Spinal cord (tissue), 10 donors: ENCODE data around the gene FRMD5. TPM values are rescaled to one million over a fixed set of nuclear protein-coding genes. Genes with fewer than 3 reads are reported as not detected.

ENCODE experiments used
- DNase-seq, 6 donors: peaks; one replicate each; pipeline versions ENCODE4 v3.0.0 to v3.0.0-alpha.2; 2013 to 2015; ENCODE audit warnings: low spot score in 6 of 6, low read depth in 4 of 6
- H3K27ac ChIP-seq: one replicate; pipeline ENCODE4 v1.5.1; 2013; ENCODE audit warnings: low read depth, low read length, control low read depth
- H3K27me3 ChIP-seq: one replicate; pipeline ENCODE4 v1.6.1; 2013; ENCODE audit warnings: low read length; ENCODE audit not compliant: control insufficient read depth, insufficient read depth
- H3K36me3 ChIP-seq: one replicate; pipeline ENCODE4 v1.6.1; 2013; ENCODE audit warnings: low read length; ENCODE audit not compliant: control insufficient read depth, insufficient read depth
- H3K4me1 ChIP-seq: one replicate; pipeline ENCODE4 v1.6.1; 2013; ENCODE audit warnings: low read length; ENCODE audit not compliant: control insufficient read depth, insufficient read depth
- H3K4me3 ChIP-seq: one replicate; pipeline ENCODE4 v1.5.1; 2013; ENCODE audit warnings: low read depth, low read length, control low read depth
- H3K9me3 ChIP-seq: one replicate; pipeline ENCODE4 v1.6.1; 2013; ENCODE audit warnings: low read length; ENCODE audit not compliant: control insufficient read depth, insufficient read depth
- whole genome bisulfite sequencing: methylation state at CpG from one replicate; pipeline ENCODE4 v1.1.5; 2013; ENCODE audit warnings: missing lambda C conversion rate; ENCODE audit not compliant: insufficient coverage; 5-methylcytosine and 5-hydroxymethylcytosine counted together
- polyA plus RNA-seq, 2 donors: library from polyadenylated mRNA; unstranded; fragments of 120-200 nt; gene quantifications; one replicate each; pipeline ENCODE4 v1.2.1, GENCODE V29; 2013; ENCODE audit not compliant: insufficient read length in 2 of 2
- total RNA-seq, 2 donors: library from RNA; depleted of rRNA in 1 of 2; stranded (reverse); fragments of 120-200 nt in 1 of 2; fragments of >200 nt in 1 of 2; gene quantifications; one replicate each; pipeline versions ENCODE4 v1.2.3 to v1.2.4, GENCODE V29; 2013 to 2014
- donor health status: healthy.

Gene FRMD5
- total and polyA plus RNA-seq, 4 donors = 8.9 to 25.9 (median 20.2) TPM

- no peaks in the 10 kb centered on the region for H3K36me3 ChIP-seq
- no peak overlapping the region for H3K4me3 ChIP-seq
- no peak overlapping the region for H3K27ac ChIP-seq
- 66% methylated on average over 3 of the region's 4 CpGs for WGBS
- no peaks in the 10 kb centered on the region for H3K27me3 ChIP-seq
- H3K9me3 ChIP-seq = no peaks in the 10 kb centered on the region
- peaks cover 11% of the 10 kb centered on the region for H3K4me1 ChIP-seq
- DNase-seq = no peak
These were observed 240.9 kb downstream of the FRMD5 start for GRCh38 chr15:43954181-43954621.

GRCh38 chr15:43953402-43953801 lies 241.7 kb downstream of the FRMD5 start:
- H3K4me3 ChIP-seq = no peak overlapping the region
- no peaks in the 10 kb centered on the region for H3K9me3 ChIP-seq
- no peak for DNase-seq
- peaks cover 8% of the 10 kb centered on the region for H3K4me1 ChIP-seq
- WGBS = 80% methylated on average over 1 of the region's 1 CpG
- H3K36me3 ChIP-seq = no peaks in the 10 kb centered on the region
- no peak overlapping the region for H3K27ac ChIP-seq
- no peaks in the 10 kb centered on the region for H3K27me3 ChIP-seq

- no peak overlapping the region for H3K4me3 ChIP-seq
- 75% methylated on average over 2 of the region's 4 CpGs for WGBS
- no peak overlapping the region for H3K27ac ChIP-seq
- H3K36me3 ChIP-seq = no peaks in the 10 kb centered on the region
- peaks cover 5% of the 10 kb centered on the region for H3K4me1 ChIP-seq
- DNase-seq = peak in 1 of 6 donors; percentile 79
- H3K27me3 ChIP-seq = no peaks in the 10 kb centered on the region
- no peaks in the 10 kb centered on the region for H3K9me3 ChIP-seq
These were observed 244.5 kb downstream of the FRMD5 start for GRCh38 chr15:43950531-43950930.

GRCh38 chr15:43948691-43949325 lies 246.3 kb downstream of the FRMD5 start:
- DNase-seq = no peak
- H3K36me3 ChIP-seq = no peaks in the 10 kb centered on the region
- H3K27ac ChIP-seq = no peak overlapping the region
- no peaks in the 10 kb centered on the region for H3K9me3 ChIP-seq
- no peaks in the 10 kb centered on the region for H3K27me3 ChIP-seq
- no CpG with 5 or more reads among the region's 1 CpG for WGBS
- H3K4me3 ChIP-seq = no peak overlapping the region
- H3K4me1 ChIP-seq = peaks cover 5% of the 10 kb centered on the region

- Histone ChIP-seq H3K27me3 (no peaks in the 10 kb centered on the region), H3K9me3 (no peaks in the 10 kb centered on the region), H3K4me3 (no peak overlapping the region), H3K36me3 (no peaks in the 10 kb centered on the region), H3K4me1 (peaks cover 4% of the 10 kb centered on the region), H3K27ac (no peak overlapping the region)
- DNase-seq = no peak
These were observed 251.6 kb downstream of the FRMD5 start for GRCh38 chr15:43943511-43943910.

- peaks cover 4% of the 10 kb centered on the region for H3K4me1 ChIP-seq
- H3K36me3 ChIP-seq = no peaks in the 10 kb centered on the region
- peak in 1 of 6 donors; percentile 77 for DNase-seq
- no peak overlapping the region for H3K27ac ChIP-seq
- no peak overlapping the region for H3K4me3 ChIP-seq
- no CpG with 5 or more reads among the region's 1 CpG for WGBS
- no peaks in the 10 kb centered on the region for H3K9me3 ChIP-seq
- H3K27me3 ChIP-seq = no peaks in the 10 kb centered on the region
These were observed 252.9 kb downstream of the FRMD5 start for GRCh38 chr15:43942194-43942593.

DNA sequence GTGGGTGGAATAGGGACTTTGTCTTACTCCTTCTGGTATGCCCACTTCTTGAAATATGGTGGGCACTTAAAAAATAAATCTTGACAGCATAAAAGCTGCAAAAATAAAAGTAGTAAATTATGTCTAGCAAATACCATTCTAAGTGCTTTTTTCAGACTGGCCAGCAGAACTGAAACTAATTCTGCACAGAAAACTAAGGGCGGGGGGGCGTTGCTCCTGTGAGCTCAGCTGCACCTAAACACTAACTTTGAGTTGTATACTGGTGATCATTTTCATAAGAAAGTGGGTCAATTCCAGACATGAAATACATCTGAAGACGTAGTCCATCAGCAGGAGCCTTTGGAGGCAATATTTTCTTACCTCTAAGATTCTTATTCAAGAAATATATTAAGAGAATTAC lies 253.5 kb downstream of the FRMD5 start:
- Histone ChIP-seq H3K9me3 (no peaks in the 10 kb centered on the region), H3K4me3 (no peak overlapping the region), H3K36me3 (no peaks in the 10 kb centered on the region), H3K4me1 (peaks cover 4% of the 10 kb centered on the region), H3K27me3 (no peaks in the 10 kb centered on the region), H3K27ac (no peak overlapping the region)
- no CpG with 5 or more reads among the region's 3 CpGs for WGBS
- DNase-seq = no peak

GRCh38 chr15:43941071-43941470 lies 254.0 kb downstream of the FRMD5 start:
- WGBS = 77% methylated on average over 2 of the region's 4 CpGs
- Histone ChIP-seq H3K36me3 (no peaks in the 10 kb centered on the region), H3K27me3 (no peaks in the 10 kb centered on the region), H3K4me3 (no peak overlapping the region), H3K27ac (no peak overlapping the region), H3K9me3 (no peaks in the 10 kb centered on the region), H3K4me1 (peaks cover 4% of the 10 kb centered on the region)
- no peak for DNase-seq

- H3K27me3 ChIP-seq = no peaks in the 10 kb centered on the region
- WGBS = no CpG with 5 or more reads among the region's 3 CpGs
- peaks cover 12% of the 10 kb centered on the region for H3K4me1 ChIP-seq
- no peak overlapping the region for H3K27ac ChIP-seq
- no peak overlapping the region for H3K4me3 ChIP-seq
- no peak for DNase-seq
- H3K36me3 ChIP-seq = no peaks in the 10 kb centered on the region
- no peaks in the 10 kb centered on the region for H3K9me3 ChIP-seq
These were observed 256.0 kb downstream of the FRMD5 start for GRCh38 chr15:43939070-43939469.

GRCh38 chr15:43934480-43934879 lies 260.6 kb downstream of the FRMD5 start:
- no peak overlapping the region for H3K27ac ChIP-seq
- 57% methylated on average over 3 of the region's 6 CpGs for WGBS
- no peaks in the 10 kb centered on the region for H3K36me3 ChIP-seq
- H3K27me3 ChIP-seq = no peaks in the 10 kb centered on the region
- peak in 1 of 6 donors; percentile 58 for DNase-seq
- H3K4me3 ChIP-seq = no peak overlapping the region
- no peaks in the 10 kb centered on the region for H3K9me3 ChIP-seq
- peaks cover 21% of the 10 kb centered on the region for H3K4me1 ChIP-seq
